Panc1 (cell line): ENCODE measurements around the gene LRRC70. TPM values are rescaled to one million over a fixed set of nuclear protein-coding genes. Genes with fewer than 3 reads are reported as not detected.

Experiments
- ATAC-seq: fragments of 200-7000 bp; cut with Tn5 transposase; 2 replicates; pipeline ENCODE4 v1.9.1; 2020; ENCODE audit warnings: mild to moderate bottlenecking, moderate library complexity
- BruUV-seq: library from RNA; stranded (reverse); fragments of 400-500 nt; replicated peaks from 2 replicates; lab custom pipeline; 2021; lab: Mats Ljungman, UMichigan
- CTCF ChIA-PET: fragments of 300-600 bp; sonication (Branson Sonifier 250); formaldehyde crosslinking; loops from one replicate; lab custom pipeline; 2022; ENCODE audit warnings: antibody characterized with exemption; lab: Charles Lee
- POLR2A ChIA-PET: fragments of 300-600 bp; sonication (Branson Sonifier 250); formaldehyde crosslinking; loops from one replicate; lab custom pipeline; 2022; ENCODE audit warnings: antibody characterized with exemption; lab: Charles Lee
- DNase-seq: peaks from one replicate; pipeline ENCODE4 v3.0.0-alpha.2; 2010; ENCODE audit warnings: low read depth, low spot score
- H3K27ac ChIP-seq: 2 replicates; pipeline ENCODE4 v1.5.1; 2011; ENCODE audit warnings: mild to moderate bottlenecking, low read length, inconsistent platforms
- H3K27me3 ChIP-seq: fragments of 200-500 bp; sonication (Bioruptor generic); 2 replicates; pipeline ENCODE4 v1.6.0; 2014; ENCODE audit warnings: low read length, inconsistent platforms; ENCODE audit not compliant: control insufficient read depth, insufficient read depth
- H3K36me3 ChIP-seq: fragments of 200-500 bp; sonication (Bioruptor generic); 2 replicates; pipeline ENCODE4 v1.5.1; 2014; ENCODE audit warnings: inconsistent platforms, mild to moderate bottlenecking, low read length, moderate library complexity; ENCODE audit not compliant: control insufficient read depth, insufficient read depth
- H3K4me1 ChIP-seq: 2 replicates; pipeline ENCODE4 v1.5.1; 2011; ENCODE audit warnings: inconsistent platforms, mild to moderate bottlenecking, low read length, moderate library complexity; ENCODE audit not compliant: control insufficient read depth, insufficient read depth
- H3K4me3 ChIP-seq, 2 experiments: 2 replicates each; pipeline ENCODE4 v1.5.1; 2011 to 2012; ENCODE audit warnings: low read depth in 2 of 2, low read length in 2 of 2, mild to moderate bottlenecking in 2 of 2, inconsistent platforms in 1 of 2, moderate library complexity in 1 of 2
- H3K9me3 ChIP-seq: fragments of 200-500 bp; sonication (Bioruptor generic); 2 replicates; pipeline ENCODE4 v1.5.1; 2014; ENCODE audit warnings: low read depth, mild to moderate bottlenecking, inconsistent platforms, low read length, moderate library complexity; ENCODE audit not compliant: control insufficient read depth, insufficient read depth
- POLR2AphosphoS5 ChIP-seq: IDR thresholded peaks from 2 replicates; pipeline ENCODE4 v1.6.1; 2012; ENCODE audit warnings: mild to moderate bottlenecking, low read depth, low read length, moderate library complexity
- SIN3A ChIP-seq: IDR thresholded peaks from 2 replicates; pipeline ENCODE4 v1.6.1; 2012; ENCODE audit warnings: low read depth, mild to moderate bottlenecking, low read length, moderate library complexity, borderline replicate concordance; ENCODE audit not compliant: insufficient read depth
- TCF7L2 ChIP-seq: IDR thresholded peaks from 2 replicates; pipeline ENCODE4 v1.6.1; 2011; ENCODE audit warnings: mild to moderate bottlenecking, low read depth, low read length, inconsistent platforms
- in situ Hi-C: cut with HindIII; loops from 2 replicates; pipeline ENCODE4 v1.10.0; 2016; ENCODE audit warnings: low sequenced_read_pairs, low pct_unique_long_range_greater_than_20kb
- intact Hi-C: fragments of 100-400 bp; cut with micrococcal nuclease; formaldehyde crosslinking; loops from one replicate; pipeline ENCODE4 v1.10.0; 2022; ENCODE audit not compliant: unreplicated experiment
- total RNA-seq: library from RNA; stranded (reverse); gene quantifications from one replicate; pipeline ENCODE4 v1.2.1, GENCODE V29; 2021; ENCODE audit not compliant: unreplicated experiment
- TF ChIP-seq, protein P1 (sequence below), 2 experiments: IDR thresholded peaks; 2 replicates each; pipeline ENCODE4 v1.6.1; 2011 to 2012; ENCODE audit warnings: low read depth in 2 of 2, control low read depth in 1 of 2, low read length in 1 of 2, mild to moderate bottlenecking in 1 of 2, moderate library complexity in 1 of 2; ENCODE audit not compliant: insufficient read depth in 1 of 2
- TF ChIP-seq, protein P2 (sequence below): fragments of 450-650 bp; IDR thresholded peaks from 2 replicates; pipeline ENCODE4 v1.5.1; 2017; ENCODE audit warnings: mild to moderate bottlenecking

LRRC70 gene
- total RNA-seq, 1 experiment from 2014 or later = 0.13 TPM

DNA sequence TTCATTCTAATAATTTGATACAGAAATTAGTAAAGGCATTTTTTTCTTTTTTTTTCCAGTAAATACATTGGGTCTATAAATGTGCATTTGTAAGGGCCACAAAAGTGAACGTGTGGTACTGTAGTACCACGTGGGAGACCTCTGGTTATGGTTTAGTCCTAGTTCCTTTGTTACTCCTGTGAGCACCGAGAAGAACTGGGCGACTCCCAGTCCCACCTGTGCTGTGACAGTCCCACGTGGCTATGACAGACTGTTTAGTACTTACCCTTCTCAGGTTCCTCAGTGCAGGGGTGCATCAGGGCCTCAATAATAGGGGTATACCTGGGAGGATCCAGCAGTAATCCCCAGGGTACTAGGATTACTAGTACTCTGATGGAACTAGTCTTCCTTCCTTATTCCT, 49.3 kb downstream of the LRRC70 start:
- DNase-seq (no peak), ATAC-seq (no peak)
- peaks cover 2% of the 10 kb centered on the region; the same call in 1 of the 2 replicates for H3K36me3 ChIP-seq
- no peaks in the 10 kb centered on the region for H3K9me3 ChIP-seq
- ChIA-PET CTCF (no interaction called here), POLR2A (no interaction called here)
- no peak overlapping the region for H3K27ac ChIP-seq
- no TSS peak for BruUV-seq
- no peaks in the 10 kb centered on the region for H3K27me3 ChIP-seq
- in situ Hi-C loops = no loop called here
- intact Hi-C loops = no loop called here
- no peak for TF ChIP-seq POLR2AphosphoS5
- TF ChIP-seq SIN3A = no peak
- TF ChIP-seq, protein P1, sequence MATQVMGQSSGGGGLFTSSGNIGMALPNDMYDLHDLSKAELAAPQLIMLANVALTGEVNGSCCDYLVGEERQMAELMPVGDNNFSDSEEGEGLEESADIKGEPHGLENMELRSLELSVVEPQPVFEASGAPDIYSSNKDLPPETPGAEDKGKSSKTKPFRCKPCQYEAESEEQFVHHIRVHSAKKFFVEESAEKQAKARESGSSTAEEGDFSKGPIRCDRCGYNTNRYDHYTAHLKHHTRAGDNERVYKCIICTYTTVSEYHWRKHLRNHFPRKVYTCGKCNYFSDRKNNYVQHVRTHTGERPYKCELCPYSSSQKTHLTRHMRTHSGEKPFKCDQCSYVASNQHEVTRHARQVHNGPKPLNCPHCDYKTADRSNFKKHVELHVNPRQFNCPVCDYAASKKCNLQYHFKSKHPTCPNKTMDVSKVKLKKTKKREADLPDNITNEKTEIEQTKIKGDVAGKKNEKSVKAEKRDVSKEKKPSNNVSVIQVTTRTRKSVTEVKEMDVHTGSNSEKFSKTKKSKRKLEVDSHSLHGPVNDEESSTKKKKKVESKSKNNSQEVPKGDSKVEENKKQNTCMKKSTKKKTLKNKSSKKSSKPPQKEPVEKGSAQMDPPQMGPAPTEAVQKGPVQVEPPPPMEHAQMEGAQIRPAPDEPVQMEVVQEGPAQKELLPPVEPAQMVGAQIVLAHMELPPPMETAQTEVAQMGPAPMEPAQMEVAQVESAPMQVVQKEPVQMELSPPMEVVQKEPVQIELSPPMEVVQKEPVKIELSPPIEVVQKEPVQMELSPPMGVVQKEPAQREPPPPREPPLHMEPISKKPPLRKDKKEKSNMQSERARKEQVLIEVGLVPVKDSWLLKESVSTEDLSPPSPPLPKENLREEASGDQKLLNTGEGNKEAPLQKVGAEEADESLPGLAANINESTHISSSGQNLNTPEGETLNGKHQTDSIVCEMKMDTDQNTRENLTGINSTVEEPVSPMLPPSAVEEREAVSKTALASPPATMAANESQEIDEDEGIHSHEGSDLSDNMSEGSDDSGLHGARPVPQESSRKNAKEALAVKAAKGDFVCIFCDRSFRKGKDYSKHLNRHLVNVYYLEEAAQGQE (IDR thresholded peaks at IDR 0.05; ENCODE audit: insufficient read depth in 1 of 2, low read depth in 2 of 2, low read length in 1 of 2) = no peak
- TF ChIP-seq, protein P2, sequence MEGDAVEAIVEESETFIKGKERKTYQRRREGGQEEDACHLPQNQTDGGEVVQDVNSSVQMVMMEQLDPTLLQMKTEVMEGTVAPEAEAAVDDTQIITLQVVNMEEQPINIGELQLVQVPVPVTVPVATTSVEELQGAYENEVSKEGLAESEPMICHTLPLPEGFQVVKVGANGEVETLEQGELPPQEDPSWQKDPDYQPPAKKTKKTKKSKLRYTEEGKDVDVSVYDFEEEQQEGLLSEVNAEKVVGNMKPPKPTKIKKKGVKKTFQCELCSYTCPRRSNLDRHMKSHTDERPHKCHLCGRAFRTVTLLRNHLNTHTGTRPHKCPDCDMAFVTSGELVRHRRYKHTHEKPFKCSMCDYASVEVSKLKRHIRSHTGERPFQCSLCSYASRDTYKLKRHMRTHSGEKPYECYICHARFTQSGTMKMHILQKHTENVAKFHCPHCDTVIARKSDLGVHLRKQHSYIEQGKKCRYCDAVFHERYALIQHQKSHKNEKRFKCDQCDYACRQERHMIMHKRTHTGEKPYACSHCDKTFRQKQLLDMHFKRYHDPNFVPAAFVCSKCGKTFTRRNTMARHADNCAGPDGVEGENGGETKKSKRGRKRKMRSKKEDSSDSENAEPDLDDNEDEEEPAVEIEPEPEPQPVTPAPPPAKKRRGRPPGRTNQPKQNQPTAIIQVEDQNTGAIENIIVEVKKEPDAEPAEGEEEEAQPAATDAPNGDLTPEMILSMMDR = no peak
- no peak for TF ChIP-seq TCF7L2
- no peaks in the 10 kb centered on the region for H3K4me1 ChIP-seq
- H3K4me3 ChIP-seq = no peak overlapping the region

Other genes starting within 250 kb of the LRRC70 start
- gene DIMT1, start 174.9 kb upstream of the LRRC70 start, total RNA-seq = 37.2 TPM
- gene IPO11, start 166.1 kb upstream of the LRRC70 start, total RNA-seq = 39.8 TPM